ENCODE data around the gene WDR36. TPM values are rescaled to one million over a fixed set of nuclear protein-coding genes. Genes with fewer than 3 reads are reported as not detected.

Gene WDR36
- total RNA-seq, 1 experiment from 2014 or later, result 52.3 TPM

GRCh38 chr5:111173476-111173875 lies 81.3 kb downstream of the WDR36 start:
- Mint-ChIP-seq H3K4me1 (ENCODE audit: insufficient read depth, unreplicated experiment) (no peaks in the 10 kb centered on the region), H3K27me3 (ENCODE audit: insufficient read depth, unreplicated experiment) (peaks cover 70% of the 10 kb centered on the region), H3K27ac (ENCODE audit: low read depth, unreplicated experiment) (no peak overlapping the region), H3K36me3 (ENCODE audit: insufficient read depth, unreplicated experiment) (no peaks in the 10 kb centered on the region), H3K4me3 (ENCODE audit: unreplicated experiment) (no peak overlapping the region), H3K9me3 (ENCODE audit: unreplicated experiment) (no peaks in the 10 kb centered on the region)
- no TSS peak for BruUV-seq (replicated peaks)
- ChIA-PET POLR2A (no interaction called here), CTCF (no interaction called here)
- TF ChIP-seq, protein P1, sequence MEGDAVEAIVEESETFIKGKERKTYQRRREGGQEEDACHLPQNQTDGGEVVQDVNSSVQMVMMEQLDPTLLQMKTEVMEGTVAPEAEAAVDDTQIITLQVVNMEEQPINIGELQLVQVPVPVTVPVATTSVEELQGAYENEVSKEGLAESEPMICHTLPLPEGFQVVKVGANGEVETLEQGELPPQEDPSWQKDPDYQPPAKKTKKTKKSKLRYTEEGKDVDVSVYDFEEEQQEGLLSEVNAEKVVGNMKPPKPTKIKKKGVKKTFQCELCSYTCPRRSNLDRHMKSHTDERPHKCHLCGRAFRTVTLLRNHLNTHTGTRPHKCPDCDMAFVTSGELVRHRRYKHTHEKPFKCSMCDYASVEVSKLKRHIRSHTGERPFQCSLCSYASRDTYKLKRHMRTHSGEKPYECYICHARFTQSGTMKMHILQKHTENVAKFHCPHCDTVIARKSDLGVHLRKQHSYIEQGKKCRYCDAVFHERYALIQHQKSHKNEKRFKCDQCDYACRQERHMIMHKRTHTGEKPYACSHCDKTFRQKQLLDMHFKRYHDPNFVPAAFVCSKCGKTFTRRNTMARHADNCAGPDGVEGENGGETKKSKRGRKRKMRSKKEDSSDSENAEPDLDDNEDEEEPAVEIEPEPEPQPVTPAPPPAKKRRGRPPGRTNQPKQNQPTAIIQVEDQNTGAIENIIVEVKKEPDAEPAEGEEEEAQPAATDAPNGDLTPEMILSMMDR (IDR thresholded peaks at IDR 0.05; ENCODE audit: unreplicated experiment), result no peak
- DNase-seq (ENCODE audit: unreplicated experiment), result no peak
- intact Hi-C loops (cut with micrococcal nuclease), result no loop called here

Other genes starting within 250 kb of the WDR36 start
- 5.1 and 6.4 TPM in 2 replicates for gene TSLP, start 20.6 kb upstream of the WDR36 start, total RNA-seq (2022)
- 0.21 and 0.39 TPM in 2 replicates for gene CAMK4, start 132.0 kb downstream of the WDR36 start, total RNA-seq (2022)

Measured in MCF 10A (cell line).